Hypothalamus (tissue), 51 donors: Measurements from ENCODE around the gene TSC22D1.
A peak's percentile ranks its signal among the peaks of the same experiment; 100 is the strongest.

Source experiments
- DNase-seq, 51 donors: peaks; one replicate each; lab custom pipeline; 2025; lab: John Stamatoyannopoulos, UW

The TSC22D1 gene

GRCh38 chr13:44413095-44413494 lies 163.0 kb downstream of the TSC22D1 start:
- DNase-seq = no peak

GRCh38 chr13:44412346-44412935 lies 163.7 kb downstream of the TSC22D1 start:
- DNase-seq = no peak

- DNase-seq = no peak
Measured at GRCh38 chr13:44411841-44412240, 164.3 kb downstream of the TSC22D1 start.

GRCh38 chr13:44410328-44410859 lies 165.7 kb downstream of the TSC22D1 start:
- no peak for DNase-seq

- no peak for DNase-seq
Measured at GRCh38 chr13:44409595-44409994, 166.5 kb downstream of the TSC22D1 start.

GRCh38 chr13:44407891-44408290 lies 168.2 kb downstream of the TSC22D1 start:
- DNase-seq = no peak

GRCh38 chr13:44407379-44407778 lies 168.8 kb downstream of the TSC22D1 start:
- DNase-seq = no peak

- DNase-seq = no peak
Measured at GRCh38 chr13:44406617-44407016, 169.5 kb downstream of the TSC22D1 start.

GRCh38 chr13:44404261-44405132 lies 171.6 kb downstream of the TSC22D1 start:
- DNase-seq = no peak

GRCh38 chr13:44403461-44404056 lies 172.6 kb downstream of the TSC22D1 start:
- no peak for DNase-seq

- DNase-seq = peak in 1 of 51 donors; percentile 69
Measured at GRCh38 chr13:44402899-44403445, 173.2 kb downstream of the TSC22D1 start.

- no peak for DNase-seq
Measured at GRCh38 chr13:44401577-44401976, 174.6 kb downstream of the TSC22D1 start.

- DNase-seq = no peak
Measured at GRCh38 chr13:44400736-44401135, 175.4 kb downstream of the TSC22D1 start.

GRCh38 chr13:44399074-44399473 lies 177.1 kb downstream of the TSC22D1 start:
- DNase-seq = no peak

GRCh38 chr13:44398606-44399005 lies 177.5 kb downstream of the TSC22D1 start:
- DNase-seq = no peak

- no peak for DNase-seq
Measured at GRCh38 chr13:44397766-44398223, 178.3 kb downstream of the TSC22D1 start.

GRCh38 chr13:44396701-44397580 lies 179.2 kb downstream of the TSC22D1 start:
- DNase-seq = peak in 3 of 51 donors; percentile 11 to 23 (median 19)

- no peak for DNase-seq
Measured at GRCh38 chr13:44395976-44396694, 180.0 kb downstream of the TSC22D1 start.

GRCh38 chr13:44394658-44395057 lies 181.5 kb downstream of the TSC22D1 start:
- DNase-seq = no peak
